HTR-8/SVneo (cell line): ENCODE data around the gene MMP19.
A peak's percentile ranks its signal among the peaks of the same experiment; 100 is the strongest.

Source experiments
- DNase-seq: peaks from one replicate; pipeline ENCODE4 v3.0.0; 2011; ENCODE audit warnings: low spot score, mixed read lengths; ENCODE audit not compliant: insufficient read length
- FAIRE-seq: peaks from 2 replicates; lab custom pipeline; 2011; peaks lifted over from hg19 to GRCh38; lab: Jason Lieb, UNC

Gene MMP19

DNA sequence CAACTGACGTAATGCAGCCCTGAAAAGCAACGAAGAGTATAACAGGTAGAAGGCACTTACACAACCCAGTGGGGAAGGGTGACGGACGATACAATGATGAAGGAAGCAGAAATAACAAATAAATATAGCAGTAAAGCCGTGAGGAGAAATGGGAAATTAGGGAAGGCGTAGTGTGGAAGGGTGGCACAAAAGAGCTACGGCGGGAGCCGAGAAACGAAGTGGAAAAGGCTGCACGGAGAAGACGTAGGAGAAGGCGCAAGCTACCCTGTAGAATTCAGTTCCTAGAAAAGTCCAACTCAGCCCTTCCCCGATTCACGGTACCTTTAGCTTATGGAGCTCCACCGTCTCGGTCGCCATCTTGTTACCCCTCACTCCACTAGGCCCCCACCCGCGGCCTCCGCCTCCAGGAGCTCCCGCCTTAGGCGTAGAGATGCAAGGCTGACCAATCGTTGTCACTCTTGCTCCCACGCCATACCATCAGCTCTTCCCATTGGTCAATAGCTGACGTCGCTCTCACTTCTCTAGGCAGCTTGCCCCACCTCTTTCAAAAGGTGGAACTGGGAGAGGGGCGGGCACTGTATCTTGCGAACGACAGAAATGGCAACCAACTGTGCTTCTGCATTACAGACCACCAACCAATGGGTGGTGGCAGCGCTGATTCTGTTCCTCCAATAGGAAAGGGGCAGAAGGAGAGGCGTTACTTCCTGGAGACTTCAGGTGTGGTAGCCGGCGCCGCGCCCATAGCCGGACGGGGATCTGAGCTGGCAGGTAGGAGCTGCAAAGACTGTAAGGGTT, 25.2 kb downstream of the MMP19 start, which contains the start of the genes ORMDL2 and SARNP:
TSS of gene ORMDL2 (plus strand) at position 697 of the 795 bp plus-strand sequence. CDS start 959 bp downstream, outside the sequence.
TSS of gene SARNP (minus strand) at position 380 of the 795 bp plus-strand sequence. CDS start at position 357, 23 bp downstream.
- DNase-seq: peak; percentile 98
- FAIRE-seq: peak; percentile 90

DNA sequence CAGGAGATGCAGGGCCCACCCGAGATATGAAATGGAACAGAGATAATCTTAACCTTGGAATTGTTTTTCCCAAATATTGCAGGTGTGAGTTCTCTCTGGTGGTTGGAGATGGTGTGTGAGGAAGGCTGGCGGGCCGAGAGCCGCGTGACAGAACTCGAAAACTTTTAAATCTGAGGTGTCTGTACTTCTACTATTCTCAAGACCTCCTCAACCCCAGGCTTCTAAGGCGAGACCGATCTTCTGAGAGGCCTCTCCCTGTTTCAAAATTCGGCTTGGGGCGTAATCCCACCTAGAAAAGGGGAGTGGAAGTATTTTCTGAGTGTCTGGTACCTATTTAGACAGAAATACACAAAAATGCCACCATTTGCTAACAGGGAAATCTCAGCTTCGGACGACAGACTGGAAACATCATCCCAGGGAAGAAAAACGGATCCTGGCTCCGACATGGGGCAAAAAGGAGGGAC, 25.8 kb downstream of the MMP19 start:
- FAIRE-seq (no peak), DNase-seq (no peak)

DNA sequence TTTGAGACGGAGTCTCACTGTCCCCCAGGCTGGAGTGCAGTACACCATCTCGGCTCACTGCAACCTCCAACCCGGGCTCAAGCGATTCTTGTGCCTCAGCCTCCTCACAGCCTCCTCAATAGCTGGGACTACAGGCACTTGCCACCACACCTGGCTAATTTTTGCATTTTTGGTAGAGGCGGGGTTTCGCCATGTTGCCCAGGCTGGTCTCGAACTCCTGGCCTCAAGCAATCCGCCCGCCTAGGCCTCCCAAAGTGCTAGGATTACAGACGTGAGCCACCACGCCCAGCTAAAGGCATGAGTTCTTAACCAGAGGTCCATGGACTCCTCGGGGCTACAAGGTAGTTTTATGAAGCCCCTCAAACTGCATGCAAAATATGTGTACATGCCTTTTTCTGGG, 27.3 kb downstream of the MMP19 start:
- FAIRE-seq (no peak), DNase-seq (no peak)

DNA sequence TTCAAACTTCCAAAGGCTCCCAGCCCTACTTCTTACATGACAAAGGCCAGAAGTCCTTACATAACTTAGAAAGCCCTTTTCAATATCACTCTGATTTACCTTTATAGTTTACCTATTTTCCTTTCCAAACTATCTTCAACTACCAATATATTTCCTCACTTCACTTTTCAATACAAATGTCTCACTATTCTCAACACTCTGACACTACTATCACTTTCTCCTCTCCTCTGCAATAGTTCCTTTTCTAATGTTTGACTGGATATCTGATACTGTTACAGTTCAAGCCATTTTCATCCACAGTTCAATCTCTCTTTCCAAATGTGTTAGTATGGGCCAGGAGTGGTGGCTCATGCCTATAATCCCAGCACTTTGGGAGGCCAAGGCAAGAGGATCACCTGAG, 28.5 kb downstream of the MMP19 start:
- DNase-seq (no peak), FAIRE-seq (no peak)

DNA sequence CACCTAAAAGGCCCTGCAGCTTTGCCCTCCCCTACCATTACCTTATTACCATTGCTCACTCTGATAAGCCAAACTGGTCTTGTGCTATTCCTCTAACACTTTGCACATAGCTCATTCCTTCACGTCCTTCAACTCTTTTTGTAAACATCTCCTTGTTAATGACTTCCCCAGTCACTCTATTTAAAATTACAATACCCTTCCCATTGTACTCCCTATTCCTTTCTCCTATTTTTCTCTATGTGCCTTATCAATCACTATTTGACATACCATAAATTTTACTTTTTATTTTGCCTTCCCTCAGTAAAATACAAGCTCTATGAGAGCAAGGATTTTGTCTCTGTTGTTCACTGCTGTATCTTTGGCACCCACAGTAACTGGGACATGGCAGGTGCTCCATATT, 30.6 kb downstream of the MMP19 start:
- no peak for FAIRE-seq

DNA sequence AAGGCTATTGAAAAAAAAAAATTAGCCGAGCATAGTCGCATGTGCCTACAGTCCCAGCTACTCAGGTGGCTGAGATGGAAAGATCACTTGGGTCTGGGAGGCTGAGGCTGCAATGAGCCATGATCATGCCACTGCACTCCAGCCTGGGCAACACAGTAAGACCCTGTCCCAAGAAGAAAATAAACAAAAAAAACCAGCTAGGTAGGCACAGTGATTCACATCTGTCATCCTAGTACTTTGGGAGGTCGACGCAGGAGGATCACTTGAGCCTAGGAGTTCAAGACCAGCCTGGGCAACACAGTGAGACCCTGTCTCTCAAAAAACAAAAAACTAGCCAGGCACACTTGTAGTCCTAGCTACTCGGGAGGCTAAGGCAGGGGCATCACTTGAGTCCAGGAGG, 33.5 kb downstream of the MMP19 start:
- no peak for DNase-seq
- FAIRE-seq: no peak

More for the DNA sequence above, 30.6 kb downstream of the MMP19 start:
- no peak for DNase-seq

DNA sequence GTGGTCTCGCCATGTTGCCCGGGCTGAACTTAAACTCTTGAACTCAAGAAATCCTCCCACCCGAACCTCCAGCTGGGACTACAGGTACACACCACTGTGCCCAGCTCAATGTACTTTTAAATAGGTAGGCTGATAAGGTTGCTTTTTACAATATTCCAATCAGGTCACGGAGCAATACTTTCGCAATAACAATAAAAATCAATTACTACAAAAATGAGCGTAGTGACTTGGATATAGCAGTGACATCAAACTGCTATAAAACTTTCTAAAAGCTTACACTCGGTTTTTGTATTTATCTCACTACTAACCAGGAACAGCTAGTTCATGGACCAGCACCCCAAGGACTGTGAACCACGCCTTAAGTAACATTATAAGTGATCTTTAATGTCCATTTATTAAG, 35.8 kb downstream of the MMP19 start:
- DNase-seq: no peak
- FAIRE-seq: no peak

DNA sequence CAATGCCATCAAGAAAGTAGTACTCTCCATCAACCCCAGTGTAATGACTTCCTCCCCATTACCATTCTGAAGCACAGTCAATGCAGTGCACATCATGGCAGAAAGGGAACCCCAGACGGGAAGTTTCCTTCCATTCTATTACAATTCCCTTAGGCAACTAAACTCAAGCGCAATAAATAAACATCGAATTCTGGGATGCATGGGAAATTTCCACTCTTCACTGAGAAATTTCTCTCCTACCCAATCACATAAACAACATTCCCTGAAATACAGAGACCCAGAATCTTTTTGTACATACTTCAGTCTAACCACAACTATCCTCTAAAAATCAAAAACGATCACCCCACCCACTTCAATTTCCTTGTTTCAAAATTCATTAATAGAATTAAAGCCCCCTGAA, 45.2 kb downstream of the MMP19 start:
- DNase-seq (no peak), FAIRE-seq (no peak)

DNA sequence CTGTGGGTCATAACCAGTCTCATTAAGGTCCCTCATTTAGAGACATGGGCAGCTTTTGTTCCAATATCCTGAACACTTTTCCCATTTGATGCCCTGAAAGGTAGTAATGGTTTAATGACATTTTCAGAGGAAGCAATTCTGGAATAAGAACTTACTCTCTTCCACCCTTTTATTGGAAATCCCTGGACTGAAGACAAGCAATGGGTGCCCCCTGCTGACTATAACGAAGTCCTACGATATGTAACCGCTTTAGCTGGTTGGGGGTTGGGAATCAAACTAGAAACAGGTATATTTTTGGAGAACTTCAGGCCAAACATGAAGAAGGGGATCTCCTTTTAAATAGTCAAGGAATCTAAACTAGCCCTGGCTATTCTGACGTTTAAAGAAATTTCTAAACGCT, 45.7 kb downstream of the MMP19 start:
- peak; percentile 35 for DNase-seq
- no peak for FAIRE-seq

DNA sequence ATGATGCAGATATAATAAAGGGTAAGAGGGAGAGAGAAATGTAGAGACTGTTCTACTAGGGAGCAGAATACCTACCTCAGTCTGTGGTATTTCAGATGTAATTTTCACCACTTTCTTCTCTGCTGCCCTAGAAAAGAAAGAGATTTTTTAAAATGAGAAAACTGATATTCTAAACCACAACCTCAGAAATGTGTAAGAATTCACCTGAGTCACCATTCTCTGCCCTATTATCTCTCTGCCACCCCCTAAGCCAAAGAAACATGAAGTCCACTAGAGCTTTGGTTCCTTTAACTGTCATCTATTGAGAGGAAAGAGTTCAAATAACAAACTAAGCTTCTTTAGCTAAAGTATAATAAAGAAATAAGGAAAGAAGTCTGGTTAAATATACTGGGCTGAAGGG, 46.8 kb downstream of the MMP19 start:
- DNase-seq: no peak
- FAIRE-seq: no peak

DNA sequence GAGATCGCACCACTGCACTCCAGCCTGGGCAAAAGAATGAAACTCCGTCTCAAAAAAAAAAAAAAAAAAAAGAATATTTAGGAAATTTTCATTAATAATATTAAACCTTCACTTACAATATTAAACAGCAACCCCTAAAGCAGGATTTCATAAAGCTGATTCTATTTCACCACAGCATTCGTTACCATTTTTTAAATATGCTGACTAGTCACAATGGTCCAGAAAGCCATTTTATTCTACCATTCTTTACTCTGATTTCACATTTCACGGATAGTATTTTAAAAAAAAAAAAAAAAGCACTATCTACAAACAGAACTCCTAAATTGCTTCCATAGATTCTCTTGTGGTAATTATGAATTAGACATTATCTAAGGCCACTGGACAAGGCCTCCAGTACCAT, 52.8 kb downstream of the MMP19 start:
- DNase-seq (no peak), FAIRE-seq (no peak)

DNA sequence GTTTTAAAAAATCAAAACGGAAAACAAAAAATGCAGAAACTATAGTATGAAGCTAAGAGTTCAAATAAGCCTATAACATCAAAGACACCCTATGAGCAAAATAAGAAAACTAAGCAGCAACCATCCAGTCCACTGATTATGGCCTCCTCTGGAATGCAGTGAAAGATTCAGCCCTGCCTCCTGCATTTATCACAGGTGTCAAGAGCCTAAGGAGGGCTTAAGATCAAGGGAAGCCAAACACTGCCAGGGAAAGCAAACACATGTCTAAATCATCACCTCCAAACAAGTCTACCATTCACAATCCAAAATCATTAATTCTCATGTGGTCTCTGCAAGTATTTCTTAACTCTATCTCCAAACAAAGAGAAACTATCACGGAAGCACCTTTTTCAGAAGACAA, 53.6 kb downstream of the MMP19 start:
- DNase-seq: no peak
- FAIRE-seq: no peak

DNA sequence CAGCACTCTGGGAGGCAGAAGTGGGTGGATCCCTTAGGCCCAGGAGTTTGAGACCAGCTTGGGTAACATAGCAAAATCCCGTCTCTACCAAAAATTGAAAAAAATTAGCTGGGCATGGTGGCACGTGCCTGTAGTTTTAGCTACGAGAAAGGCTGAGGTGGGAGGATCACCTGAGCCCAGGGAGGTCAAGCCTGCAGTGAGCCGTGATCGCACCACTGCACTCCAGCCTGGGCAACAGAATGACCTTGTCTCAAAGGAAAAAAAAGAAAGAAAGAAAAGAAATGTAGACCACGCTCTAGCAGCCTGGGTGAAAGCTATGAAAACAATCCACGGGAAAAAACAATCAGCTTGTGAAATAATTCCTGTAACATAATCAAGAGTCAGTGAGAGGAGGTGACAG, 54.2 kb downstream of the MMP19 start:
- FAIRE-seq (no peak), DNase-seq (no peak)
